HG03558 (cell line): ENCODE data around the gene BBOX1.
"Not testable (repeated sequence)": the region's sequence is repeated elsewhere in the genome, so short reads cannot be mapped to it uniquely, and the experiment has no call there.

ENCODE experiments used
- ATAC-seq: cut with Tn5 transposase; IDR thresholded peaks from one replicate; pipeline ENCODE4 v1.9.1; 2021; ENCODE audit warnings: moderate number of reproducible peaks; ENCODE audit not compliant: unreplicated experiment; ENCODE audit errors: extremely low read depth

BBOX1 gene

DNA sequence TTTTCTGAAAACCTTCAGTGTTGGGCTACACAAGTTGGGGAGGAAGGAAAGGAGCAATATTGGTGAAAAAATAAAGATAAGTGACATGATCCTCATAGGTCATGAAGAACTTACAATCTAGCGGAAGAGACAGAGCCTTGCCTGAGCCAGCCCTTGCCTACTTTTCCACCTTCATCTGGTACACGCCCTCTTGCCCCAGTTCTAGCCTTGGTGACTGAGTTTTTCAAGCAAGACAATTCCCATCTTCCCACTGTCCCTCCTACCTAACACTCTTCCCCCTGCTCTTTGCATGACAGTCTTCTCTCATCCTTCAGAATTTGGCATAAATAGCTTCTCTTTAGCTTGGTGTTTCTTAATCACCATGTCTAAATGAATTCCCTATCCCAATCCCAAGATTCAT lies 42.6 kb downstream of the BBOX1 start:
- ATAC-seq, result no peak

GRCh38 chr11:27083782-27084181 lies 43.2 kb downstream of the BBOX1 start:
- no peak for ATAC-seq

GRCh38 chr11:27084518-27084917 lies 43.9 kb downstream of the BBOX1 start:
- no peak for ATAC-seq

DNA sequence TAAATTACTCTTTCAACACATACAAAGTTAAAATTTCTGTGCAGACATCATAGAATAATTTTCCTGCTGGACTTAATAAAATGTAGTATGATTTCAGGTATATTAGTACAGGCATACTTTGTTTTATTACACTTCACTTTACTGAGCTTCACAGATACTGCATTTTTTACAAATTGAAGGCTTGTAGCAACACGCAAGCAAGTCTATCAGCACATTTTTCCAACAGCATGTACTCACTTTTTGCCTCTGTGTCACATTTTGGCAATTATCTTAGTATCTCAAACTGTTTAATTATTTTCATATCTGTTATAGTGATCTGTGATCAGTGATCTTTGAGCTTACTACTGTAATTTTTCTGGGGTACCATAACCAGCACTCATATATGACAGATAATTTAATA lies 44.5 kb downstream of the BBOX1 start:
- no peak for ATAC-seq

- ATAC-seq, result no peak
Observed at GRCh38 chr11:27085605-27086004, 45.0 kb downstream of the BBOX1 start.

DNA sequence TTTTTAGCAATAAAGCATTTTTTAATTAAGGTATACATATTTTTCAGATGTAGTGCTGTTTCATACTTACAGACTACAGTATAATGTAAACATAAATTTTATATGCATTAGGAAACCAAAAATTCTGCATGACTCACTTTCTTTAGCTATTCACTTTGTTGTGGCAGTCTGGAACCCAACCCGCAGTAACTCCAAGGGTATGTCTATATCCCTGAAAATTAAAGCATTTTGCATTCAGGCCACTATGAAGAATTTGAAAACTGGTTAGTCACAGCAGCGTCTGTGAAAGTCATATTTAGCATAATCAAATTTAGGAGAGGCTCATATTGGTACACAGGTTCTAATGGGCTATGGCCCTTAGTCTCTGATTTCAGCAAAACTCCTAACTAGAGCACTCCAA lies 46.8 kb downstream of the BBOX1 start:
- ATAC-seq, result no peak

DNA sequence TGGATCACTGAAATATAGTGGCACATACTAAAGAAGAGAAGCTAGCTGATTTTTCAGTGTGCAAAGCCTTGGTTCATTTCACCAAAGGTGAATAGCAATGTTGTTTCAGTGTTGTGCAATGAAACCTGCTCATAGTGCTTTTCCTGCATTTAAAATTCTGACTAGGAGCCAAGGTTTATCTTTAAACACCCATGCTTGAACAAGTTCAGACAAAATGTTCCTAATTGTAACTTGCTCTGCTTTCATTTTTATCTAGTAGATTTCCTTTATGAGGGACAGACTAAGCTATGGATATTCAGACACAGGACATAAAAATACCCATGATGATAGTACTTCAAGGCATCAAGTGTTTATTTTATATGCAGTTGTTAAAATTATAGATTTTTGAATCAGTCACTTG lies 47.7 kb downstream of the BBOX1 start:
- no peak for ATAC-seq

DNA sequence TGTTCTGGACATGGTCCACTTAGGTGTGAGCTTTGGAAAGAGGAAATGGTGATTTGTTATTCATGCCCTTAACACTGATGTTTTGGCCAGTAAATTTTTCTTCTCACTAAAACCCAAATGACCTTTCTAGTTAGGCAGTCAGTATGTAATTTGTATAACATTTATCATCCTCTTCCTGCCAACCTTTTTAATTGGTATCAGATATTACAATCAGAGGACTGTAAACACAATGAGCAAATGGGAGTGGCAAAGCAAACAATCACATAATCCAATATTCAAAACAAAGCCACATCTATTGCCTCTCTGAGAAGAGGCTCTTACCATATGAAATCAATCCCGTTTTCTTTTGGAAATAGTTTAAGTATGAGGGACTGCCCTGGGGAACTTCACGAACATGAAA lies 49.1 kb downstream of the BBOX1 start:
- ATAC-seq, result no peak

GRCh38 chr11:27090357-27090948 lies 49.8 kb downstream of the BBOX1 start:
- not testable (repeated sequence) for ATAC-seq

- no peak for ATAC-seq
Observed at GRCh38 chr11:27094120-27094519, 53.5 kb downstream of the BBOX1 start.

DNA sequence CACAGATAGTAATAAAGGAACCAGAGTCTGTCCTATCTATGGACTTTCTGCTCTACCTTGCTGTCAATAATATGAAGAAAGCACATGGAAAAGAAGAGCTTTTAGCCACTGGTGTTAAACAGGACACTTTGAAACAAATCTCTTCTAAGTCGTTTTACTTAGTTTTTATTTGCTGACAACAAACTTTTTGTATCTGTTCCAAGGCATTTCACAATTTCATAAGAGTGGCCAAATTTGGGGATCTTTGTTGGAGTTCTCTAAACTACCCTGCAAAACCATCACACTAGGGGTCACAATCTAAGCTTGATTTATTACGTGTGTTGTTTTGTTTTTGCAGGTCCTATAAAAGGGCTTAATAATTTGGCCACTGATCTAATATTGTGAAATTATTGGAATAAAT lies 54.4 kb downstream of the BBOX1 start:
- ATAC-seq, result no peak

GRCh38 chr11:27095887-27096286 lies 55.3 kb downstream of the BBOX1 start:
- ATAC-seq, result no peak

GRCh38 chr11:27097551-27097950 lies 56.9 kb downstream of the BBOX1 start:
- ATAC-seq, result no peak

DNA sequence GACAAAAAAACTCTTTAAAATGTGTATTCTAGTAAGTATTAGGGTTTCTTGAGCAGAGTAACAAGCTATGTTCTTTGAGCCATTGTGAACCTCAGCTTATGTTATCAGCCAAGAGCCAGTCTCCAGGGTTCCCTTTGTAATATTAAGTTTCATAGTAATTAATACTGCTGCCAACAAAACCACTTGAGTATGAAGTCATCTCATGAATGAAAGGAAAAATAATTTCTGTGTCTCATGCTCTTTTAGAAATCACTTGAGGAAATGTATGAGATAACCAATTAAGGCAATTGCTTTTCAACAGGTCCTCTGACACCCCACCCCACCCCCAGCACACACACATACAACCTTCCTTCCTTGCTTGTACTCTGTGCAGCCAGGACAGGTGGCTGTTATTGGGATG lies 59.9 kb downstream of the BBOX1 start:
- no peak for ATAC-seq

DNA sequence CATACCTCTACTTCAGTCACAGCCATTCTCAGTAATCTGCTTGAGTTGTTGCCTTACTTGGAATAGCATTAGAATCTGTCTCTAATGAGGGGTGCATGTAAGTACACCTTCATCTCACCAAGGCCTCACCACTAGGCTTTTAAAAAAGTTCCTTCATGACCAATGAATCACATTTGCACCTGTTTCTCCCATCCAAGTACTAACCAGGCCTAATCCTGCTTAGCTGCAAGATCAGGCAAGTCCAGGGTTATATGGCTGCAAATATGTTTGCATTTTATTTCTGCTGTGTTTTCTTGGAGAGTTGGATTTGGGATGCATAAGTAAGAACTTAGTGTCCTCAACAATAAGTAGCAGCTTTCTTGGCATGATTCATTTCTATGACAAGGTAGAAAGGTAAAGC lies 66.9 kb downstream of the BBOX1 start:
- no peak for ATAC-seq

DNA sequence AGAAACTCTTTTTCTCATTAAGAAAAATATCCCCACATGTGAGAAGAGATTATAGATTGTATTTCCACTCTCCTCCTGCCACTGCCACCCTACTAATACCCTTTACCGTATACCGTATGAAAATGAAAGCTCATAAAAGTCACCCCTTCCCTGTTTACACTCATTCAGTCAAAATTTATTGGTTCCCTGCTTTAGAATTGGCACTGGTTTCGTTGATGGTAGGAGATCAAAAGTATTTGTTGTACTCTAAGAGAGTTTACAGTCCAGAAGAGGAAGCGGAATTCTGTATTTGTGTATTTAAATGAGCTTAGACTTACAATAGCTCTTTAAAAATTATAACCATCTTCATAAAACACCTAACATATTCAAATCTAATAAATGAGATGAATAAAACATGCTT lies 68.2 kb downstream of the BBOX1 start:
- no peak for ATAC-seq

DNA sequence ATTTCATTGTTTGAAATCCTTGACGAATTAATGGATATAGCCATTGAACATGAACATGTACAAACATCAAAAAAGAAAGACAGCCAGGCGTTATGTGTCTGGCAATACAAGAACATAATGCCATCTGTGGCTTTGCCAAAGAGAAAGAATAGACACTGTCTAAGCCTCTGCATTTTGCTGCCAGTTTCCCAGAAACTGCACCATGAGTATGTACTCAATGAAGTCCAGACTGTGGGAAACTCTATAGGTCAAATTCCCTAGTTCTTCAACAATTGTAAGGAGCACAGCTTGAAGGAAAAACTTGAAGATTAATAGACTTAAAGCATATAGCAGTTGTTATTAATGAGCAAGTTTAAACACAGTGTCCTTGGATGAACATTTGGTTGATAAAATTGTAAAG lies 71.3 kb downstream of the BBOX1 start:
- ATAC-seq, result no peak

DNA sequence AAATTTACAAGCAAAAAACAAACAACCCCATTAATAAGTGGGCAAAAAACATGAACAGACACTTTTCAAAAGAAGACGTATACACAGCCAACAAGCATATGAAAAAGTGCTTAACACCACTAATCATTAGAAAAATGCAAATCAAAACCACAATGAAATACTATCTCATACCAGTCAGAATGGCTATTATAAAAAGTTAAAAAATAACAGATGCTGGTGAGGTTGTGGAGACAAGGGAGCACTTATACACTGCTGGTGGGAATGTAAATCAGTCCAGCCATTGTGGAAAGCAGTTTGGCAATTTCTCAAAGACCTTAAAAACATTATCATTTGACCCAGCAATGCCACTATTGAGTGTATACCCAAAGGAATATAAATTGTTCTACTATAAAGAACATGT lies 72.3 kb downstream of the BBOX1 start:
- no peak for ATAC-seq

DNA sequence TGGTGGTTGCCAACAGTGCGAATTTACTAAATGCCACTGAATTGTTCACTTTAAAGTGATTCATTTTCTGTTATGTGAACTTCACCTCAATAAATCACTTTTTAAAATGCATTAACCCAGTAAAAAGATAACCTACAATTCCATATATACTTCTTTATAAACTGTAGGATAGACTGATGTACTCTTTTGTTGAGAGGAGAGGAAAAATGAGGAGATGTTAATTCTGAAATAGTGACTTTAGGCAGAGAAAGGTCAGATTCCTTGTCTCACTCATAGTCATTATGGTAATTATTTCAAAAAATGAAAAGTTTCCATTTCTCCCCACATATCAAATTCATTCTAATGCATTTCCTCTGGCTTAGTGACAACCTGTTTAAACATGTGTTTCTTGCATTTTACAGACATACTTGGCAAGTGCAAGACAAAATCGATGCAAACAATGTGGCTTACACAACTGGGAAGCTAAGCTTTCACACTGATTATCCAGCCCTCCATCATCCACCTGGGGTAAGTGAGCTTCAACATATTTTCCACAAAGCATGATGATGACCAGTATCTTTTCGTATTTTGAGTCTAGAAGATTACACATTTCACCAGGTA lies 74.5 kb downstream of the BBOX1 start:
- no peak for ATAC-seq

- no peak for ATAC-seq
Observed at GRCh38 chr11:27116684-27117083, 76.1 kb downstream of the BBOX1 start.

DNA sequence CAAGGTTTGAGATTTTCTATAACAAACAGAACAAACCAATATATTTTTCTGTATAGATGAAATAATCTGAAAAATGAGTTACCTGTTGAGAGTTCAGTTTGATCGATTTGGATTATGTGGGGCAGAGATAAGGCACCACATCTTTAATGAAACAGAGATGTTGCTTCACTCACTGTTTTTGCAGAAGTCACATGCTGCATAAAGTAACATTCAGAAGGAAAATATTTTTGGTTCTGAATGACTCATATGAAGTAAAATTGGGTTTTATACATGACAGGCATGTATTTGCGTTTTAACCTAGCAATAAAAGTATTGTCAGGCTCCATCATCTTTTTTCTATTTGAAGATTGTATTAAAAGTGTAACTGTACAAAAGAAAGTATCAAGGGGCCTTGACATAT lies 77.8 kb downstream of the BBOX1 start:
- ATAC-seq, result no peak

- no peak for ATAC-seq
Observed at GRCh38 chr11:27118949-27119348, 78.3 kb downstream of the BBOX1 start.

GRCh38 chr11:27119396-27119795 lies 78.8 kb downstream of the BBOX1 start:
- no peak for ATAC-seq
